NCI-H1436 treated with DMSO at 0.1 percent for 48 hours (cell line): ENCODE data around the gene EIF4G3.
"Not testable (repeated sequence)": the region's sequence is repeated elsewhere in the genome, so short reads cannot be mapped to it uniquely, and the experiment has no call there.

Experiments
- DNase-seq: peaks from one replicate; lab custom pipeline; 2025; lab: John Stamatoyannopoulos, UW

The EIF4G3 gene

GRCh38 chr1:20823845-20824244 is 352.9 kb downstream of the EIF4G3 start:
- no peak for DNase-seq

- DNase-seq: no peak
Measured at GRCh38 chr1:20821466-20821865, 355.2 kb downstream of the EIF4G3 start.

GRCh38 chr1:20819818-20820217 is 356.9 kb downstream of the EIF4G3 start:
- no peak for DNase-seq

GRCh38 chr1:20814534-20814871 is 362.2 kb downstream of the EIF4G3 start:
- no peak for DNase-seq

GRCh38 chr1:20811916-20812315 is 364.8 kb downstream of the EIF4G3 start:
- DNase-seq: no peak

GRCh38 chr1:20793236-20793635 is 383.5 kb downstream of the EIF4G3 start:
- DNase-seq: no peak

- DNase-seq: no peak
Measured at GRCh38 chr1:20792196-20792595, 384.5 kb downstream of the EIF4G3 start.

GRCh38 chr1:20790785-20791184 is 385.9 kb downstream of the EIF4G3 start:
- DNase-seq: no peak

- DNase-seq: not testable (repeated sequence)
Measured at GRCh38 chr1:20789598-20789997, 387.1 kb downstream of the EIF4G3 start.

GRCh38 chr1:20787840-20788795 is 388.6 kb downstream of the EIF4G3 start:
- DNase-seq: no peak

GRCh38 chr1:20787029-20787839 is 389.5 kb downstream of the EIF4G3 start, which contains the start of gene HP1BP3:
TSS of gene HP1BP3 (minus strand) at chr1:20787307. CDS start at chr1:20780440, 6,867 bp downstream.
- peak; percentile 28 for DNase-seq

GRCh38 chr1:20786253-20787028 is 390.3 kb downstream of the EIF4G3 start:
- peak; percentile 83 for DNase-seq

GRCh38 chr1:20785907-20786252 is 390.8 kb downstream of the EIF4G3 start:
- DNase-seq: no peak

- no peak for DNase-seq
Measured at GRCh38 chr1:20775700-20776099, 401.0 kb downstream of the EIF4G3 start.

GRCh38 chr1:20771780-20772179 is 404.9 kb downstream of the EIF4G3 start:
- no peak for DNase-seq

GRCh38 chr1:20770314-20771087 is 406.2 kb downstream of the EIF4G3 start:
- DNase-seq: no peak

GRCh38 chr1:20767271-20767670 is 409.4 kb downstream of the EIF4G3 start:
- DNase-seq: no peak

GRCh38 chr1:20763417-20763816 is 413.3 kb downstream of the EIF4G3 start:
- no peak for DNase-seq

- no peak for DNase-seq
Measured at GRCh38 chr1:20760322-20760721, 416.4 kb downstream of the EIF4G3 start.
